ENCODE data around the gene GPR78. TPM values are rescaled to one million over a fixed set of nuclear protein-coding genes. Genes with fewer than 3 reads are reported as not detected.

GPR78 gene
- total RNA-seq, 2 experiments from 2014 or later: not detected

DNA sequence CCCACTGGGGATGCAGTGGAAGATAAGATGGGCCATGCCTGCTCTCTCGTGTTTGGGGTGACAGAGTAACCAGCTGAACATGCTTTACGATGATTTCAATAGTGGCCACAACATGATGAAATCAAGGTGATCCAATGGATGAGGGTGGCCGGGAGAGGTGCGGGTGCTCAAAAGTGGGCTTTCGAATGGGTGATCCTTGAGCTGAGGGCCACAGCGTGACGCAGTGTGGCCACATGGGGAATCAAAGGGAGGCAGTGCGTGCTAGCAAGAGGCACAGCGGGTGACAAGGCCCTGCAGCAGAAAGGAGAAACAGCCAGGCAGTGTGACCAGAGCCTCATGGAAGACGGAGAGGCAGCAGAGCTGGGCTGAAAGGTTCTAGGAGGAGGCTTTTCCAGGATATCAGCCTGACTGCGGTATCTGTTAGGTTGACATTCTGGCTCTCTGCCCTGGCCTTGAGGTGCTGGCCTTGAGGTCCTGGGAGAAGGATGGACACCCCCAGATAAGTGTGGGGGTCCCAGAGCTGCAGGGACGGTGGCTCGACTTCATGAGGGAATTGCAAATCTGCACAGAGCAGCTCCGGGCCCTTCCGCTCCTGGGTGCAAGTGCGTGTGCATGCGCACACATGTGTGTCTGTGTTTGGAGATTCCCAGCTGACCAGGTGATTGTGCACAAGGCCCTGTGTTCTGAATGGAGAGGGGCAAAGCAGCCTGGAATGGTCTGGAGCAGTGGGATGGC lies 38.0 kb upstream of the GPR78 start:
- no peak for DNase-seq
- Mint-ChIP-seq H3K27me3 (no peaks in the 10 kb centered on the region), H3K36me3 (no peaks in the 10 kb centered on the region), H3K9me3 (ENCODE audit: low read depth) (no peaks in the 10 kb centered on the region), H3K27ac (no peak overlapping the region), H3K4me3 (no peak overlapping the region), H3K4me1 (peaks cover 6% of the 10 kb centered on the region)
- CTCF ChIA-PET: no interaction called here
- no peak for ATAC-seq

DNA sequence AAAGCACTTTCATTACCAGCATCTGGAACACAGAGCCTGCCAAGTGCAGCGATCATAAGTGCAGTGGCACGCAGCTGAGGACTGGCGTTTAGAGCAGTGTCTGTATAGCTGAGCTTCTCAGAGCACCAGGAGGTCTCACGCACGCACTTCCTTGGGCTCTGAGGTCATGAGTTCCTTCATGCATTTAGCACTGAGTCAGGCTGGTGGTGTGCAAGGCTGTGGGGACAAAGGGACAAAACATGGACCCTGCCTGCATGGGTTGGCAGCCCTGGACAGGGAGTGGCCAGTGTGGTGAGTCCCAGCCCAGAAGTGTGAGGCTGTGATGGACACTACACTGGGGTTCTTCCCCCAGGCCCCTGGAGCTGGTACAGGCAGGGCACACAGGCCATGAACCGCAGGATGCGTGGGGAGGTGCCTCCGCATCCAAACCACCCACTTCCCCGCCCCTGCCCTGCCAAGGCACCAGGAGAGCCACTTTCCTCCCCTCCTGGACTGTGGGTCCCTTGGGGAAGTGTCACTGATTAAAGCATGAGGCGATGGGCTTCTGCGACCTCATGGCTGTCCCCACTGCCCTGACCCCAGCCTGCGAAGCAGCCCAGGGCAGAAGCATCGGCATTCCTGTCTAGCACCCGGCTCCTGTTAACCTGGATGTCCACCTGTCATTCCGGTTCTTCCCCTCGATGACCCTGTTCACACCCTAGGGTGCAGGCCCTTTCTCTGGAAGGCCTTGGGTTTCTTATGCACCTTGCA lies 37.2 kb upstream of the GPR78 start:
- H3K9me3 Mint-ChIP-seq (ENCODE audit: low read depth): no peaks in the 10 kb centered on the region

DNA sequence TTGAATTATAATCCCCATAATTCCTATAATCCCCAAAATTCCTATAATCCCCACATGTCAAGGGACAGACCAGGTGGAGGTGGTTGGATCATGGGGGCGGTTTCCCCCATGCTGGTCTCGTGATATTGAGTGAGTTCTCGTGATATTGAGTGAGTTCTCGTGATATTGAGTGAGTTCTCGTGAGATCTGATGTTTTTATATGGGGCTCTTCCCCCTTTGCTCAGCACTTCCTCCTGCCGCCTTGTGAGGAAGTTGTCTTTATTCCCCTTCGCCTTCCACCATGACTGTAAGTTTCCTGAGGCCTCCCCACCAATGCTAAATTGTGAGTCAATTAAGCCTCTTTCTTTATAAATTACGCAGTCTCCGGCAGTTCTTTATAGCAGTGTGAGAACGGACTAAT lies 36.6 kb upstream of the GPR78 start:
- H3K4me3 Mint-ChIP-seq: no peak overlapping the region
- H3K36me3 Mint-ChIP-seq: no peaks in the 10 kb centered on the region
- no peaks in the 10 kb centered on the region for H3K27me3 Mint-ChIP-seq
- no peak for ATAC-seq
- CTCF ChIA-PET: no interaction called here
- peaks cover 6% of the 10 kb centered on the region for H3K4me1 Mint-ChIP-seq
- H3K27ac Mint-ChIP-seq: no peak overlapping the region
- no peaks in the 10 kb centered on the region for H3K9me3 Mint-ChIP-seq (ENCODE audit: low read depth)
- no peak for DNase-seq

More for the DNA sequence above, 37.2 kb upstream of the GPR78 start:
- ATAC-seq (no peak), DNase-seq (no peak)
- H3K27ac Mint-ChIP-seq: no peak overlapping the region
- H3K36me3 Mint-ChIP-seq: no peaks in the 10 kb centered on the region
- no peaks in the 10 kb centered on the region for H3K27me3 Mint-ChIP-seq
- CTCF ChIA-PET: no interaction called here
- H3K4me3 Mint-ChIP-seq: no peak overlapping the region
- H3K4me1 Mint-ChIP-seq: peaks cover 6% of the 10 kb centered on the region

DNA sequence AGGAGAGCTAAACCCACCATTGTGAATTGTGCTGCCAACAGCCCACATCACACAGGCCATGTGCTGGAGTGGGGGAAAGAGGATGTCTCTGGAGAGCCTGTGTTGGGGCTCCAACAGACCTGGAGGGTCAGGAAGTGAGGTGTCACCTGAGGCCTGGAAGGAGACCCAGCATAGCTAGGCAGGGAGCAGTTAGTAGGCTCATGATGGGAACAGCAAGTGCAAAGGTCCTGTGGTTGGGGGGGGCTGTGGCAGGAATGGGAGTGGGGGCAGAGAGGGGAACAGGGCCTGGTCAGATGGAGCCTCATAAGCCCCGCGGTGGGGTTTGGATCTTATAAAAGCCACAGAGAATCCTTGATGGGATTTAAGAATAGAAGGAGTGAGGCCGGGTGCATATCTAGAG lies 35.9 kb upstream of the GPR78 start:
- Mint-ChIP-seq H3K4me1 (peaks cover 6% of the 10 kb centered on the region), H3K4me3 (no peak overlapping the region), H3K27ac (no peak overlapping the region), H3K9me3 (ENCODE audit: low read depth) (no peaks in the 10 kb centered on the region), H3K36me3 (no peaks in the 10 kb centered on the region), H3K27me3 (no peaks in the 10 kb centered on the region)
- ATAC-seq: no peak
- DNase-seq: no peak
- CTCF ChIA-PET: no interaction called here

DNA sequence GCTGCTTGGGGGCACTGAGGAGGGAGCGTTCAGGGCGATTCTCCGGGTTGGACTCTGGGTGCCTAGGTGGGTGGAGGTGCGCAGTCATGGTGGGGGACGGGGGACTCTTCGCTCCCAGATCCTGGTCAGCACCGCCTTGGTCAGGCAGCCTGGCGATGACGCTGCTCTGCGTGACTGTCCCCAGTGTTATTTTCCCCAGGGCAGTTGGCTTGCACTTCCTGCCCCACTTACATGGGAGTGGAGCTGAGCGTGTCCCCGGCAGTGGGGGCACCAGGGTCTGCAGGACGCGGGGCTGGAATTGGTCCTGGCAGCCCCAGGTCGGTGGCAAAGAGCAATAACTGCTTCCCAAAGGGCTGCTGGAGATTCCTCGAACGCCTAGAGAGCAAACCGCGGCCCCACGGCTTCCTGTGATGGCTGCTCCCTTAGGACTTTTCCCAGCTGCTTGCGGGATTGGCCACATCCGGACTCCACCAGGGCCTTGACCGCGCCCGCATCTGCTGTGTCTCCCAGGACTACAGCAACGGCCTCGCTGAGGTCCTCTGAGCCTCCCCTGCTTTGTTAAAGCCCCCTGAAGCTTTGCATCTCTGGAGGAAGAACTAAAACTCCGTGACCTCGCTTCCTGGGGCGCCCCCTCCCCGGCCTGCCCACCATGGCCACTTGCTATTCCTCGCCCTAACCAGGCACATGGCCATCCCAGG lies 35.3 kb upstream of the GPR78 start:
- H3K4me1 Mint-ChIP-seq: peaks cover 4% of the 10 kb centered on the region
- no peaks in the 10 kb centered on the region for H3K27me3 Mint-ChIP-seq
- no peaks in the 10 kb centered on the region for H3K36me3 Mint-ChIP-seq
- CTCF ChIA-PET: no interaction called here
- no peak overlapping the region for H3K27ac Mint-ChIP-seq
- DNase-seq (no peak), ATAC-seq (no peak)
- no peak overlapping the region for H3K4me3 Mint-ChIP-seq
- no peaks in the 10 kb centered on the region for H3K9me3 Mint-ChIP-seq (ENCODE audit: low read depth)

DNA sequence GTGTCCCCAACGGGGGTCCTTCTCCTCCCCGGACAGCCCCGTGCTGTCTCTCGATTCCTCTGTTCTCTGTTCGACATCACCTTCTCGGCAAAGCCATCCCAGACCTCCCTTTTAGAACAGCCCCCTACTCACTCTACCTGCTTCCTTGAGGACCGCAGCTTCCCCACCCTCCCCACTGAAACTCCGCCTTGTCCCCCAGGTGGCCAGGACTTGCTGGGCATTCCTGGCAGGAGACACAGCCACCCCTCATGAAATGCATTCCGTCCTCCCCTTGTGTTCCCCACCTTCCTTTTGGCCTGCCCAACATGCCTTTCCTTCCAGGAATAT lies 34.8 kb upstream of the GPR78 start:
- ATAC-seq (no peak), DNase-seq (no peak)
- Mint-ChIP-seq H3K9me3 (ENCODE audit: low read depth) (no peaks in the 10 kb centered on the region), H3K36me3 (no peaks in the 10 kb centered on the region), H3K27ac (no peak overlapping the region), H3K4me3 (no peak overlapping the region), H3K4me1 (no peaks in the 10 kb centered on the region), H3K27me3 (no peaks in the 10 kb centered on the region)
- CTCF ChIA-PET: no interaction called here

DNA sequence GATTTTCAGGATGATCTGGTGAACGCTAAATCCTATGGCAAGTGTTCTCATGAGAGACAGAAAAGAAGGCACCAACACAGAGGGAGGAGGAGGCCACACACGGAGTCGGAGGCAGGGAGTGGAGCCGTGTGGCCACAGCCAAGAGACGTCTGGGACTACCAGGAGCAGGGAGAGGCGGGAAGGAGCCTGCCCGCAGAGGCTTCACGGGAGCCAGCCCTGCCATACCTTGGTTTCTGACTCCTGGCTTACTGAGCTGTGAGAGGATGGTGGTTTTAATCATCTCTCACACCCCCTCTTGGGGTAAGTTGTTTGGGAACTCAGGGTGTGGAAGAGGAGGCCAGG lies 33.5 kb upstream of the GPR78 start:
- CTCF ChIA-PET: no interaction called here
- no peak for ATAC-seq
- DNase-seq: no peak
- H3K4me3 Mint-ChIP-seq: no peak overlapping the region
- no peaks in the 10 kb centered on the region for H3K4me1 Mint-ChIP-seq
- H3K27me3 Mint-ChIP-seq: no peaks in the 10 kb centered on the region
- H3K36me3 Mint-ChIP-seq: no peaks in the 10 kb centered on the region
- no peak overlapping the region for H3K27ac Mint-ChIP-seq
- H3K9me3 Mint-ChIP-seq (ENCODE audit: low read depth): no peaks in the 10 kb centered on the region

DNA sequence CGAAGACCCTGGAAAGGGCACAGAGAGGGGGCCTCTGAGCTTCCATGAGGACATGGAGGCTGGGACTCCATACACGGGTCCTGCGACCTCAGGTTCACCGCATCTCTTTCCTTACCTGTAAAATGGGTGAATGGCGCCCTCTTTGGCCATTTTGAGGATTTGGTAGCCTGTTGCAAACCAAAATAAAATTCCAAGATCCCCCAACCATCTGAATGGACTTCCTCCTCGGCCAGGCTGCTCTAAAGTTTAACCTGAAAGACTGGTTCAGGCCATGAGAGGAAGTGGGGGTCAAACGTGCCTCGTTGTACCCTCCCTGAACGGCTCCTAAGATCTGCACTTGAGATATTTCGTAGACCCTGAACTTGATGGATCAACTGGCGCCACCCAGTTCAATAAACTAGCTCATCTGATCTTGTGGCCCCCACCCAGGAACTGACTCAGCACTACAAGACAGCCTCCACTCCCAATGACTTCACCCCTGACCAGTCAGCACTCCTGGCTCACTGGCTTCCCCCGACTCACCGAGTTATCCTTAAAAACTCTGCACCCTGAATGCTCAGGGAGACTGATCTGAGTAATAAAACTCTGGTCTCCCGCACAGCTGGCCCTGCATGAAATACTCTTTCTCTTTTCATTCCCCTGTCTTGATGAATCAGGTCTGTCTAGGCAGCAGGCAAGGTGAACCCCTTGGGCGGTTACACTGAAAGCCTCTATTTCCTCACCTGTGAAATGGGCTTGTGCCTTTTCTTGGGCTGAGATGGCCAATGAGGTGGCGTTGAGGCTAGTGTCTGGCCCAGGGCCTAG lies 32.9 kb upstream of the GPR78 start:
- H3K4me1 Mint-ChIP-seq: no peaks in the 10 kb centered on the region
- no peak for ATAC-seq
- no peak for DNase-seq
- H3K9me3 Mint-ChIP-seq (ENCODE audit: low read depth): no peaks in the 10 kb centered on the region
- H3K27me3 Mint-ChIP-seq: no peaks in the 10 kb centered on the region
- H3K36me3 Mint-ChIP-seq: no peaks in the 10 kb centered on the region
- no peak overlapping the region for H3K4me3 Mint-ChIP-seq
- CTCF ChIA-PET: interaction anchor here (0.7 kb wide), 1 partner anchor 30 kb away, joined by 3 read pairs; no protein-coding TSS in a partner anchor
- H3K27ac Mint-ChIP-seq: no peak overlapping the region

DNA sequence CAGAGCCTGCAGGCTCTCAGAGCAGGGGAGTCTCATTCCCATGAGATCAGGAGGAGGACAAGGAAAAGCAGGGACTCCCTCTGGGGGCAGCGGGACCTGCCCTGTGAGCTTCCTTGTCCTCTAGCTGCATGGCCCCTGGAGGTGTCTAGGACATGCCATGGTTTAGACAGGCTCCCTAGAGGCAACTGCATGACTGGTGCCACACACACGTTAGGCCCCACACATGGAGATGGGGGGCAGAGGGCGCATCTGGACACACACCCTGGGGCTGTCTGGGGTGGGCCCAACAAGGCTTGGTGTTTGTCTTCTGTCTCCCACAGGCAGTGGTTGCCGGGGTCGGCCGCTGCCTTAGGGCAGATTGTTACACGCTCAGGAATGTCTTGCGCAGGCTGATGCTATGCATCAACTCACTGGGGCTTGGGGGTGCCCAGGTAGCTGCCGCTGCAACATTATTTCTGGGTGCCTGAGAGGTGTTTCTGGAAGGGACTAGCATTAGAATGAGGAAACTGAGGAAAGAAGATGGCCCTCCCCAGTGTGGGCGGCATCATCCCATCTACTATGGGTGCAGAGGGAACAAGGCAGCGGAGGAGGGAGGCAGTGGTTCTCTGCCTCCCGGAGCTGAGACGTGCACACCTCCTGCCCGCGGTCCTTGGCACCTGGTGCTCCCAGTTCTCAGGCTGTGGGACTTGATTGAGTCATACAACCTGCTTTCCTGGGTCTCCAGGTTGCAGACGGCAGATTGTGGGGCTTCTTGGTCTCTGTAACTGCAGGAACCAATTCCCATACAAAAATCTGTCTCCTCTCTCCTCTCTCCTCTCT lies 32.1 kb upstream of the GPR78 start:
- Mint-ChIP-seq H3K27ac (no peak overlapping the region), H3K36me3 (no peaks in the 10 kb centered on the region), H3K27me3 (no peaks in the 10 kb centered on the region), H3K4me3 (no peak overlapping the region), H3K4me1 (no peaks in the 10 kb centered on the region), H3K9me3 (ENCODE audit: low read depth) (no peaks in the 10 kb centered on the region)
- ATAC-seq (no peak), DNase-seq (no peak)
- CTCF ChIA-PET: interaction anchor here (0.7 kb wide), 1 partner anchor 30 kb away, joined by 3 read pairs; no protein-coding TSS in a partner anchor

DNA sequence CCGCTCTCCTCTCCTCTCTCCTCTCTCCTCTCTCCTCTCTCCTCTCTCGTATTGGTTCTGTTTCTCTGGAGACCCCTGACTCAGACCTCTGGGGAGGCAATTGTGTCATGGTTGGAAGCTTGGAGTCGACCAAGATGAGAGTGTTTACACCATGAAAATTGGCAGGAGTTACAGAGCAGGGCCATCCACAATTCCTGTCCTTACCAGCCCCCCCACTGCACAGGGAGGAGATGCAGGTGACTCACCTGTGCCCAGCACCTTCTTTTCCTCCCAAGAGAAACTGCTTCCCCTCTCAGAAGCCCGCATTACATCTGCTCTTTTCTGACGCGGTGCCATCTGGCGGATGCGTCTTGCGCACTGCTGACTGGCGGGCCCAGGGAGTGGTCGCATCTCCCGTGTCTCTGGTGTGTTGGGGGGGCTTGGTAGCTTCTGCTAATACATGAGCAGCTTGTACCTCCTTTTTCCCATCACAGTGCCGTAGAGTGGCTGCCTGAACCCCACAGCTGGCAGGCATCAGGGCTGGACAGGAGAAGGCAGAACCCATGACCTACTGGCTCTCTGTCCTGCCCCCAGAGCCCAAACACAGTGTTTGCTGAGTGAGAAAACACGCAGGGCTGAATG lies 31.4 kb upstream of the GPR78 start:
- Mint-ChIP-seq H3K27me3 (no peaks in the 10 kb centered on the region), H3K36me3 (no peaks in the 10 kb centered on the region), H3K4me3 (no peak overlapping the region), H3K4me1 (no peaks in the 10 kb centered on the region), H3K9me3 (ENCODE audit: low read depth) (no peaks in the 10 kb centered on the region), H3K27ac (no peak overlapping the region)
- no peak for DNase-seq
- ATAC-seq: no peak
- CTCF ChIA-PET: no interaction called here

DNA sequence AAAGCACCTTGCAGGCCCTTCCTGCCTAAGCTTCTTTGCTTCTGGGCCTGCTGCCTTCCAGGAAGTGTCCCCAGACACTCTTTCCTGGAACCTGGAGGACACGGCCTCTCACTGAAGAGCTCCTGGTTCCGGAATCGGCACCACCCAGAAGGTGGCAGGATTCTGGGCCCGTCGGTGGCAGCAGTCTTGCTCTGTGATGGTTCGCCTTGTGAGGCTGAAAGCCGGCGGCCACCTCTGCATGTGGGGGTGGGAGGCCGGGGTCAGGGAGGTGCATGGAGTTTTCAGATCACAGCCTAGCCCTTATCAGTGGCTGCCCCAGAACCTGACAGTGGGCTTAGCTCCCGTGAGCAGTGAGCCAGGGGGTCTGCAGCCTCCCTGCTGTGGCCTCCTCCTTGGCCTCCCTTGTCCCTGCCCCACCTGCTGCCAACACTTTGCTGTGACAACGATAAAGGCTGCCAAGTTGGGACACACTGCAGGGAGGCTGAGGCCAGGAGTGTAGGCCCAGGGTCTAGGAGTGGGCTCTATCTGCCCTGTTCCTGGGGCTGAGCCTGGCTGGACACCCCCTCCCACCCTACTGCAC lies 30.8 kb upstream of the GPR78 start:
- Mint-ChIP-seq H3K4me3 (no peak overlapping the region), H3K27me3 (no peaks in the 10 kb centered on the region), H3K9me3 (ENCODE audit: low read depth) (no peaks in the 10 kb centered on the region), H3K27ac (no peak overlapping the region), H3K36me3 (no peaks in the 10 kb centered on the region), H3K4me1 (no peaks in the 10 kb centered on the region)
- ATAC-seq (no peak), DNase-seq (no peak)
- CTCF ChIA-PET: no interaction called here

DNA sequence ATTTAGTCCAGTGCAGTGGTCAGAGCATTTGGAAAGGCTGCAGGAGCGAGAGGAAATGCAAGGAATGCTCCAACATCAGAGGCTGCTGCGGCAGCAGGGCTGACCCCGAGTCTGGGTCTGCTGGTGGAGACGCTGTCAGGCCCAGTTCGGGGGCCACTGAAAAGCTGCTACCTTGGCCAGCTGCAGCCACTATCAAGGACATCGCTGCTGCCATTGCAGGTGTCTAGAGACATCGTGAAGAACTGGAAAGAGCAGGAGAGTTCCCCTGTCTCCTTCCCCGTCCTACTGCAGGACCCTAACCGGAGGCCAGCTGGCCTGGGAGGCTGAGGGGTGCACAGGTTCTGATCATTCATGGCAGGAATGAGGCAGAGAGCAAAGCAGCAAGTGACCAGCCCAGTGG lies 29.5 kb upstream of the GPR78 start:
- CTCF ChIA-PET: no interaction called here
- H3K4me1 Mint-ChIP-seq: no peaks in the 10 kb centered on the region
- H3K36me3 Mint-ChIP-seq: no peaks in the 10 kb centered on the region

More for the DNA sequence above, 29.5 kb upstream of the GPR78 start:
- H3K27ac Mint-ChIP-seq: no peak overlapping the region
- ATAC-seq: no peak
- DNase-seq: no peak
- H3K27me3 Mint-ChIP-seq: no peaks in the 10 kb centered on the region
- H3K9me3 Mint-ChIP-seq (ENCODE audit: low read depth): no peaks in the 10 kb centered on the region
- no peak overlapping the region for H3K4me3 Mint-ChIP-seq

All from activated CD8-positive, alpha-beta memory T cell treated with anti-CD3 and anti-CD28 coated beads, Interleukin-2, amount 10 ng/mL, durations not matched to agents 7 days and 5 days (primary cell).